H1 (cell line): ENCODE results near the gene SERPING1. TPM values are rescaled to one million over a fixed set of nuclear protein-coding genes. Genes with fewer than 3 reads are reported as not detected.
A peak's percentile ranks its signal among the peaks of the same experiment; 100 is the strongest.

ENCODE experiments used
- CTCF ChIA-PET: fragments of 300-600 bp; sonication (Branson Sonifier 250); formaldehyde crosslinking; loops from one replicate; lab custom pipeline; 2021; ENCODE audit not compliant: partially characterized antibody; lab: Charles Lee
- POLR2A ChIA-PET: fragments of 300-600 bp; sonication (Branson Sonifier 250); formaldehyde crosslinking; loops from one replicate; lab custom pipeline; 2021; ENCODE audit warnings: inconsistent platforms; ENCODE audit not compliant: partially characterized antibody; lab: Charles Lee
- DNase-seq, 2 experiments: peaks; one replicate each; pipeline versions ENCODE4 v3.0.0 to v3.0.0-alpha.2; 2010 to 2022; ENCODE audit warnings: low spot score in 2 of 2, low read depth in 1 of 2, mixed read lengths in 1 of 2
- FAIRE-seq: peaks from 2 replicates; lab custom pipeline; 2011; peaks lifted over from hg19 to GRCh38; lab: Jason Lieb, UNC
- H2AFZ ChIP-seq: 2 replicates; pipeline ENCODE4 v1.8.1; 2012; ENCODE audit warnings: low read length, inconsistent platforms
- H2AK5ac ChIP-seq: 2 replicates; pipeline ENCODE4 v1.6.1; 2013; ENCODE audit warnings: low read depth, low read length
- H2BK120ac ChIP-seq: replicated peaks from 2 replicates; pipeline ENCODE3; 2013; ENCODE audit warnings: low read depth, low read length, inconsistent platforms
- H2BK12ac ChIP-seq: 2 replicates; pipeline ENCODE4 v1.6.1; 2013; ENCODE audit warnings: low read depth, low read length
- H2BK15ac ChIP-seq: 2 replicates; pipeline ENCODE4 v1.6.1; 2013; ENCODE audit warnings: low read length
- H2BK20ac ChIP-seq: 2 replicates; pipeline ENCODE4 v1.6.1; 2013; ENCODE audit warnings: low read length
- H2BK5ac ChIP-seq: 2 replicates; pipeline ENCODE4 v1.6.1; 2013; ENCODE audit warnings: low read depth, low read length
- H3K14ac ChIP-seq: 2 replicates; pipeline ENCODE4 v1.6.1; 2013; ENCODE audit warnings: inconsistent platforms; ENCODE audit not compliant: insufficient read length
- H3K18ac ChIP-seq: 2 replicates; pipeline ENCODE4 v1.6.1; 2013; ENCODE audit warnings: low read length; ENCODE audit errors: extremely low read depth
- H3K23ac ChIP-seq: 2 replicates; pipeline ENCODE4 v1.6.1; 2013; ENCODE audit warnings: inconsistent platforms; ENCODE audit not compliant: insufficient read length
- H3K23me2 ChIP-seq: 2 replicates; pipeline ENCODE4 v1.6.1; 2013; ENCODE audit warnings: low read depth, low read length
- H3K27ac ChIP-seq: 2 replicates; pipeline ENCODE4 v1.6.1; 2011; ENCODE audit warnings: low read depth, low read length, inconsistent platforms
- H3K27me3 ChIP-seq, 4 experiments: replicated peaks in 1 of 4; 1 replicate in 1 of 4; 2 replicates in 3 of 4; pipeline versions ENCODE4 v1.6.1 to v1.8.1; 2011 to 2013; ENCODE audit warnings: low read length in 3 of 4, mild to moderate bottlenecking in 3 of 4, inconsistent platforms in 2 of 4, mixed read lengths in 2 of 4, moderate library complexity in 1 of 4; ENCODE audit not compliant: control insufficient read depth in 3 of 4, insufficient read depth in 3 of 4; ENCODE audit errors: extremely low read depth in 1 of 4
- H3K36me3 ChIP-seq, 4 experiments: 2 replicates each; pipeline versions ENCODE4 v1.6.1 to v1.8.1; 2011 to 2013; ENCODE audit warnings: mild to moderate bottlenecking in 4 of 4, low read length in 3 of 4, moderate library complexity in 2 of 4, control low read depth in 1 of 4, inconsistent platforms in 1 of 4; ENCODE audit not compliant: insufficient read depth in 4 of 4, control insufficient read depth in 2 of 4
- H3K4ac ChIP-seq: replicated peaks from 2 replicates; pipeline ENCODE3; 2013; ENCODE audit warnings: low read length, low read depth, mixed read lengths, inconsistent platforms; ENCODE audit not compliant: insufficient read length
- H3K4me1 ChIP-seq, 4 experiments: replicated peaks in 1 of 4; 1 replicate in 1 of 4; 2 replicates in 3 of 4; pipeline versions ENCODE4 v1.6.1 to v1.8.1; 2011 to 2013; ENCODE audit warnings: low read length in 3 of 4, inconsistent platforms in 2 of 4, mixed read lengths in 1 of 4; ENCODE audit not compliant: insufficient read depth in 4 of 4, control insufficient read depth in 3 of 4
- H3K4me2 ChIP-seq, 2 experiments: 2 replicates each; pipeline versions ENCODE4 v1.6.1 to v1.8.1; 2011 to 2013; ENCODE audit warnings: low read depth in 2 of 2, low read length in 2 of 2, control low read depth in 1 of 2, inconsistent platforms in 1 of 2, mild to moderate bottlenecking in 1 of 2; ENCODE audit not compliant: insufficient read depth in 1 of 2
- H3K4me3 ChIP-seq, 4 experiments: fragments of 200-600, 300-600 bp in 1 of 4; sonication (generic), shearing (Covaris generic), sonication (Bioruptor Twin) in 1 of 4; 2 replicates each; pipeline versions ENCODE4 v1.5.1 to v1.8.1; 2011 to 2016; ENCODE audit warnings: low read length in 4 of 4, low read depth in 3 of 4, control low read depth in 2 of 4, inconsistent platforms in 2 of 4, mild to moderate bottlenecking in 2 of 4, mixed read lengths in 1 of 4, moderate library complexity in 1 of 4; ENCODE audit not compliant: insufficient read depth in 2 of 4; ENCODE audit errors: extremely low read depth in 1 of 4
- H3K56ac ChIP-seq: replicated peaks from 2 replicates; pipeline ENCODE3; 2013; ENCODE audit warnings: low read depth, mild to moderate bottlenecking, mixed read lengths, low read length, inconsistent platforms; ENCODE audit not compliant: insufficient read length
- H3K79me1 ChIP-seq: 2 replicates; pipeline ENCODE4 v1.6.1; 2013; ENCODE audit warnings: low read depth, low read length, control low read depth
- H3K79me2 ChIP-seq, 2 experiments: 2 replicates each; pipeline versions ENCODE4 v1.6.1 to v1.8.1; 2012 to 2013; ENCODE audit warnings: low read length in 2 of 2, mild to moderate bottlenecking in 2 of 2, inconsistent platforms in 1 of 2; ENCODE audit not compliant: insufficient read depth in 2 of 2, control insufficient read depth in 1 of 2
- H3K9ac ChIP-seq, 4 experiments: replicated peaks in 1 of 4; 1 replicate in 1 of 4; 2 replicates in 3 of 4; pipeline versions ENCODE4 v1.6.1 to v1.8.1; 2011 to 2013; ENCODE audit warnings: low read depth in 3 of 4, low read length in 3 of 4, control low read depth in 2 of 4, mild to moderate bottlenecking in 2 of 4, moderate library complexity in 2 of 4, inconsistent platforms in 1 of 4; ENCODE audit errors: extremely low read depth in 1 of 4
- H3K9me3 ChIP-seq, 2 experiments: 2 replicates each; pipeline versions ENCODE4 v1.6.1 to v1.8.1; 2012 to 2013; ENCODE audit warnings: mild to moderate bottlenecking in 2 of 2, moderate library complexity in 2 of 2, control low read depth in 1 of 2, inconsistent platforms in 1 of 2, low read depth in 1 of 2, low read length in 1 of 2, mixed read lengths in 1 of 2; ENCODE audit not compliant: insufficient read depth in 2 of 2
- H4K20me1 ChIP-seq, 2 experiments: replicated peaks in 1 of 2; 2 replicates each; pipeline versions ENCODE3 to v1.8.1; 2011 to 2013; ENCODE audit warnings: inconsistent platforms in 2 of 2, low read length in 2 of 2, mild to moderate bottlenecking in 1 of 2; ENCODE audit not compliant: insufficient read depth in 2 of 2, control insufficient read depth in 1 of 2
- H4K5ac ChIP-seq: 2 replicates; pipeline ENCODE4 v1.6.1; 2013; ENCODE audit warnings: low read length, low read depth, mixed read lengths, inconsistent platforms; ENCODE audit not compliant: insufficient read length
- H4K8ac ChIP-seq: 2 replicates; pipeline ENCODE4 v1.8.0; 2013; ENCODE audit warnings: mild to moderate bottlenecking, moderate library complexity, low read length, inconsistent platforms; ENCODE audit not compliant: insufficient read depth; ENCODE audit errors: extremely low read depth
- H4K91ac ChIP-seq: replicated peaks from 2 replicates; pipeline ENCODE3; 2013; ENCODE audit warnings: low read length, mixed read lengths, inconsistent platforms; ENCODE audit not compliant: insufficient read length
- FOSL1 ChIP-seq: IDR thresholded peaks from 2 replicates; pipeline ENCODE4 v1.6.1; 2011; ENCODE audit warnings: mild to moderate bottlenecking, low read depth, low read length, moderate library complexity; ENCODE audit not compliant: insufficient read depth
- GABPA ChIP-seq: IDR thresholded peaks from 2 replicates; pipeline ENCODE4 v1.6.1; 2011; ENCODE audit warnings: mild to moderate bottlenecking, low read length, moderate library complexity, borderline replicate concordance; ENCODE audit not compliant: insufficient read depth
- JUND ChIP-seq: IDR thresholded peaks from 2 replicates; pipeline ENCODE4 v1.6.1; 2011; ENCODE audit warnings: mild to moderate bottlenecking, improper control_type of control experiment, low read length
- RBBP5 ChIP-seq: IDR thresholded peaks from 2 replicates; pipeline ENCODE4 v1.7.1; 2012; ENCODE audit warnings: low read depth, mild to moderate bottlenecking, inconsistent platforms, low read length, moderate library complexity, borderline replicate concordance
- SUZ12 ChIP-seq: fragments of 200-600 bp; sonication (generic); IDR thresholded peaks from 2 replicates; pipeline ENCODE4 v1.6.1; 2012; ENCODE audit warnings: mild to moderate bottlenecking, inconsistent platforms, low read length, moderate library complexity, mixed read lengths
- WGBS, 2 experiments: shearing (Covaris generic) in 1 of 2; methylation state at CpG; one replicate each; pipeline versions ENCODE4 v1.1.6 to v1.1.7; 2013 to 2015; ENCODE audit warnings: low lambda C conversion rate in 2 of 2, mixed read lengths in 2 of 2, inconsistent platforms in 1 of 2, low coverage in 1 of 2, missing lambda C conversion rate in 1 of 2; ENCODE audit not compliant: insufficient replicate concordance in 2 of 2, insufficient coverage in 1 of 2, insufficient read length in 1 of 2; ENCODE audit errors: extremely low coverage in 1 of 2, missing lambda C conversion rate in 1 of 2; 5-methylcytosine and 5-hydroxymethylcytosine counted together
- polyA plus RNA-seq, 7 experiments: library from polyadenylated mRNA; depleted of rRNA in 3 of 7; stranded (reverse) in 5 of 7; unstranded in 2 of 7; fragments of >200 nt in 5 of 7; fragments of 200-250 nt in 2 of 7; gene quantifications; 1 replicate in 5 of 7; 2 replicates in 1 of 7; 4 replicates in 1 of 7; pipeline versions ENCODE4 v1.2.1 to v1.2.3, GENCODE V29; 2011 to 2013; ENCODE audit warnings: missing spikeins in 2 of 7, mixed read lengths in 2 of 7
- total RNA-seq: library from RNA; stranded (reverse); fragmentation: NEBNext Ultra II Directional; extraction: Animal tissue kit (Norgen Biotek cat#: 25700); gene quantifications from 2 replicates; pipeline ENCODE4 v1.2.1, GENCODE V29; 2021
- TF ChIP-seq, protein P1 (sequence below): IDR thresholded peaks from 2 replicates; pipeline ENCODE4 v1.6.1; 2012; ENCODE audit warnings: inconsistent platforms

The SERPING1 gene
- total and polyA plus RNA-seq, 2 of the 8 experiments (the other 6 are each of a cell fraction or from before 2014, with no cell fraction given) = 50.9 to 54.8 TPM

DNA sequence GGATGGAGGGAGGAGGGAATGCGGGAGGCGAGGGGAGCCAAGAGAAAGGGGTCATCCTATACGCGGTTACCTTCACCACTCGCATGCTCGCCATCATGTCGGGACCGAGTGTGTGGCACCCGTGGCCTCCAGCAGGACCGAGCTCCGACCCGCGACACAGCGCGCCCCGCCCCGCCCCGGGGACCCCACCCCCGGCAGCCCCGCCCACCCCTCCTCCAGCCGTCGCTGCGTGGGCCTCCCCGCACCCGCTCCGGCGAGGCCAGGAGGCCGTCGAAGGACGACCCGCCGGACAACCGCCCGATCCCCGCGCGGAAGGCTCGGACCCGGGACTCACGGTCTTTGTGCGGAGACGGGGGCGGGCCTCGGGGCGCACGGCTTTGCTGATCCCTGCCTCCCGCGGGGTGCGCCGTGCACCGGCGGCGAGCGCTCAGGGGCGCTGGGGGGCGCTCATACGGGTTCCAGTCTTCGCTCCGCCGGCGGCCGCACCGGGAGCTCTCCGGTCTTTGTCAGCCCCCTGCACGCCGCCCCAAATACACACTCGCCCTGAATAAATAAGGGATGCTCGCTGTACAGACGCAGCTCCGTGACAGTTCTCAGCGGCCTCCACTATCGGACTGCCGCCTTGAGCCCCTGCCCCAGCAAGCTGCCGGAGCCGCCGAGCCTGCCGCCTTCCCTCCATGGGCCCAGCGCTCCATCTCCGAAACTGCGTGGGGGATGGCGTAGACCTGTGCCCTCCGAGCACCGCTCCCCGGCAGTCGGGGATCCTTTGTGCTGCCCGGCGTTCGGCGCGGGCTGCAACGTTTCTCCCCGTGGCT is 29.8 kb upstream of the SERPING1 start, which contains the start of gene UBE2L6:
Gene UBE2L6 (minus strand): TSS at position 158 of the 815 bp plus-strand sequence. CDS start 61 bp downstream, at position 97.
- ChIA-PET POLR2A (interaction anchor here (0.6 to 9.7 kb wide), 29 partner anchors 9 to 140 kb away, joined by 3 to 591 read pairs (median 4); partner anchors contain the start of genes RTN4RL2, SERPING1, SMTNL1 and YPEL4), CTCF (interaction anchor here (0.6 to 9.6 kb wide), 42 partner anchors 9 to 182 kb away, joined by 3 to 357 read pairs (median 4); partner anchors contain the start of genes CLP1 and SERPING1)
- Histone ChIP-seq H4K5ac (peak within 1 kb of the TSS; percentile 90), H4K91ac (peak within 1 kb of the TSS; percentile 97), H3K56ac (peak within 1 kb of the TSS; percentile 92), H3K27ac (peak within 1 kb of the TSS; percentile 78; the same call in 1 of the 2 replicates), H2BK12ac (peak within 1 kb of the TSS; percentile 64), H3K4ac (peak within 1 kb of the TSS; percentile 96), H3K36me3 (no peaks in the 10 kb centered on the region), H2AFZ (peak within 1 kb of the TSS; percentile 10; the same call in 1 of the 2 replicates), H3K27me3 (no peaks in the 10 kb centered on the region), H2BK120ac (peak within 1 kb of the TSS; percentile 80), H4K8ac (peak within 1 kb of the TSS; percentile 97), H3K79me2 (peaks cover 0 to 16% of the 10 kb centered on the region in 2 experiments; a peak in 2 of 4 replicates), H3K14ac (peak within 1 kb of the TSS; percentile 74), H3K79me1 (no peaks in the 10 kb centered on the region), H4K20me1 (no peaks in the 10 kb centered on the region), H3K4me3 (peak within 1 kb of the TSS; percentile 41 to 89 (median 83)), H2BK5ac (peak within 1 kb of the TSS; percentile 85; the same call in 1 of the 2 replicates), H3K9ac (peak within 1 kb of the TSS; percentile 70 to 92 (median 90)), H3K4me2 (peak within 1 kb of the TSS; percentile 85 to 91), H2BK15ac (peak within 1 kb of the TSS; percentile 72; the same call in 1 of the 2 replicates), H3K18ac (peak within 1 kb of the TSS; percentile 96), H3K4me1 (peaks cover 0 to 11% (median 4%) of the 10 kb centered on the region in 4 experiments; a peak in 6 of 7 replicates), H3K23ac (no peak within 1 kb of the TSS), H3K23me2 (peaks cover 6% of the 10 kb centered on the region; the same call in 1 of the 2 replicates), H3K9me3 (no peaks in the 10 kb centered on the region), H2AK5ac (no peak within 1 kb of the TSS), H2BK20ac (peak within 1 kb of the TSS; percentile 93; the same call in 1 of the 2 replicates)
- peak in 1 of 2 experiments; percentile 80 for DNase-seq
- WGBS, 2 experiments = 3% methylated on average over 34 of the region's 92 CpGs; no CpG with 5 or more reads in 1 of the 2 experiments
- FAIRE-seq = no peak
- no peak for TF ChIP-seq SUZ12
- TF ChIP-seq GABPA = no peak
- no peak for TF ChIP-seq FOSL1
- peak; percentile 52; the same call in 1 of the 2 replicates for TF ChIP-seq RBBP5
- no peak for TF ChIP-seq JUND
- TF ChIP-seq, protein P1, sequence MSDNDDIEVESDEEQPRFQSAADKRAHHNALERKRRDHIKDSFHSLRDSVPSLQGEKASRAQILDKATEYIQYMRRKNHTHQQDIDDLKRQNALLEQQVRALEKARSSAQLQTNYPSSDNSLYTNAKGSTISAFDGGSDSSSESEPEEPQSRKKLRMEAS = peak; percentile 72; the same call in 1 of the 2 replicates
